HCT116 (cell line): ENCODE results near the gene SCARF2. TPM values are rescaled to one million over a fixed set of nuclear protein-coding genes. Genes with fewer than 3 reads are reported as not detected.
"Not testable (repeated sequence)": the region's sequence is repeated elsewhere in the genome, so short reads cannot be mapped to it uniquely, and the experiment has no call there.

ENCODE experiments used
- ATAC-seq: fragments of 200-7000 bp; cut with Tn5 transposase; 2 replicates; pipeline ENCODE4 v1.9.1; 2020; ENCODE audit warnings: mild to moderate bottlenecking, moderate library complexity
- BruUV-seq: library from RNA; stranded (reverse); fragments of 400-500 nt; replicated peaks from 2 replicates; lab custom pipeline; 2021; lab: Mats Ljungman, UMichigan
- CTCF ChIA-PET: fragments of 300-600 bp; sonication (Branson Sonifier 250); formaldehyde crosslinking; loops from one replicate; lab custom pipeline; 2021; ENCODE audit warnings: antibody characterized with exemption; lab: Charles Lee
- POLR2A ChIA-PET: fragments of 300-600, 350-600 bp; sonication (Branson Sonifier 250); formaldehyde crosslinking; loops from one replicate; lab custom pipeline; 2021; ENCODE audit warnings: antibody characterized with exemption; lab: Charles Lee
- RAD21 ChIA-PET, 2 experiments: fragments of 300-600 bp; sonication (Branson Sonifier 250); formaldehyde crosslinking; loops; one replicate each; lab custom pipeline; 2023; ENCODE audit warnings: low total read pairs in 2 of 2; ENCODE audit not compliant: uncharacterized antibody in 2 of 2, unreplicated experiment in 2 of 2, low non-redundant PET in 1 of 2; lab: Charles Lee
- DNase-seq: peaks from one replicate; pipeline ENCODE4 v3.0.0-alpha.2; 2010; ENCODE audit warnings: low read depth, low spot score
- H2AFZ ChIP-seq: fragments of 200-600 bp; shearing (Covaris generic), sonication (generic); 2 replicates; pipeline ENCODE4 v1.6.1; 2017; ENCODE audit warnings: low read depth, mixed run types, mixed read lengths, antibody characterized with exemption, low read length; ENCODE audit not compliant: poor library complexity, severe bottlenecking
- H3K27ac ChIP-seq: 2 replicates; pipeline ENCODE4 v1.5.1; 2012; ENCODE audit warnings: low read depth, low read length
- H3K27me3 ChIP-seq: fragments of 200-600 bp; sonication (generic); 2 replicates; pipeline ENCODE4 v1.6.1; 2016; ENCODE audit warnings: mixed run types, low read length, mixed read lengths; ENCODE audit not compliant: insufficient read depth
- H3K36me3 ChIP-seq, 2 experiments: fragments of 200-500 bp in 1 of 2; fragments of 200-600 bp in 1 of 2; sonication (Bioruptor generic) in 1 of 2; sonication (generic) in 1 of 2; 2 replicates each; pipeline versions ENCODE4 v1.5.1 to v1.6.1; 2014 to 2016; ENCODE audit warnings: low read length in 2 of 2, inconsistent platforms in 1 of 2, mixed read lengths in 1 of 2, mixed run types in 1 of 2; ENCODE audit not compliant: insufficient read depth in 2 of 2, control insufficient read depth in 1 of 2
- H3K4me1 ChIP-seq, 2 experiments: fragments of 200-600 bp in 1 of 2; sonication (generic) in 1 of 2; 2 replicates each; pipeline versions ENCODE4 v1.5.1 to v1.6.1; 2012 to 2017; ENCODE audit warnings: low read length in 2 of 2, inconsistent platforms in 1 of 2, mild to moderate bottlenecking in 1 of 2, mixed read lengths in 1 of 2, mixed run types in 1 of 2, moderate library complexity in 1 of 2; ENCODE audit not compliant: insufficient read depth in 2 of 2, control insufficient read depth in 1 of 2
- H3K4me2 ChIP-seq: fragments of 200-600 bp; sonication (generic); 2 replicates; pipeline ENCODE4 v1.6.1; 2017; ENCODE audit warnings: mixed run types, low read length, mixed read lengths
- H3K4me3 ChIP-seq, 2 experiments: fragments of 200-600 bp in 1 of 2; sonication (generic) in 1 of 2; replicated peaks in 1 of 2; 2 replicates each; pipeline ENCODE4 v1.5.1; 2011 to 2016; ENCODE audit warnings: low read length in 2 of 2, control low read depth in 1 of 2, low read depth in 1 of 2, mild to moderate bottlenecking in 1 of 2, mixed read lengths in 1 of 2, mixed run types in 1 of 2
- H3K79me2 ChIP-seq: fragments of 200-600 bp; sonication (generic); 2 replicates; pipeline ENCODE4 v1.6.1; 2017; ENCODE audit warnings: mild to moderate bottlenecking, mixed run types, low read length, moderate library complexity, mixed read lengths; ENCODE audit not compliant: insufficient read depth
- H3K9ac ChIP-seq: fragments of 200-600 bp; sonication (generic); 2 replicates; pipeline ENCODE4 v1.6.1; 2016; ENCODE audit warnings: low read length, mixed read lengths
- H3K9me2 ChIP-seq: fragments of 200-600 bp; sonication (generic), shearing (Covaris generic); 2 replicates; pipeline ENCODE4 v1.6.1; 2017; ENCODE audit warnings: mixed run types, mild to moderate bottlenecking, moderate library complexity; ENCODE audit not compliant: insufficient read depth
- H3K9me3 ChIP-seq, 2 experiments: fragments of 200-500 bp in 1 of 2; fragments of 200-600 bp in 1 of 2; sonication (Bioruptor generic) in 1 of 2; sonication (generic) in 1 of 2; 2 replicates each; pipeline ENCODE4 v1.6.1; 2014 to 2017; ENCODE audit warnings: low read length in 2 of 2, mixed read lengths in 2 of 2, inconsistent platforms in 1 of 2, low read depth in 1 of 2, mild to moderate bottlenecking in 1 of 2, mixed run types in 1 of 2, moderate library complexity in 1 of 2; ENCODE audit not compliant: control insufficient read depth in 1 of 2, insufficient read depth in 1 of 2
- H4K20me1 ChIP-seq: fragments of 200-600 bp; sonication (generic), shearing (Covaris generic); 2 replicates; pipeline ENCODE4 v1.6.1; 2017; ENCODE audit warnings: mixed run types, mild to moderate bottlenecking, moderate library complexity; ENCODE audit not compliant: insufficient read depth
- CBX3 ChIP-seq: IDR thresholded peaks from 2 replicates; pipeline ENCODE4 v1.6.1; 2012; ENCODE audit warnings: low read depth
- CEBPB ChIP-seq: IDR thresholded peaks from 2 replicates; pipeline ENCODE4 v1.6.1; 2012; ENCODE audit warnings: low read depth
- ELF1 ChIP-seq: IDR thresholded peaks from 2 replicates; pipeline ENCODE4 v1.6.1; 2012; ENCODE audit warnings: low read depth, borderline replicate concordance
- FOSL1 ChIP-seq: IDR thresholded peaks from 2 replicates; pipeline ENCODE4 v1.6.1; 2012; ENCODE audit warnings: low read depth
- JUND ChIP-seq: IDR thresholded peaks from 2 replicates; pipeline ENCODE4 v1.6.1; 2012
- POLR2AphosphoS5 ChIP-seq: IDR thresholded peaks from 2 replicates; pipeline ENCODE4 v1.6.1; 2011; ENCODE audit warnings: mild to moderate bottlenecking, low read depth, low read length, moderate library complexity
- RAD21 ChIP-seq: IDR thresholded peaks from 2 replicates; pipeline ENCODE4 v1.6.1; 2012; ENCODE audit warnings: low read depth, mild to moderate bottlenecking
- SP1 ChIP-seq: IDR thresholded peaks from 2 replicates; pipeline ENCODE4 v1.6.1; 2012; ENCODE audit warnings: low read depth
- SRF ChIP-seq: IDR thresholded peaks from 2 replicates; pipeline ENCODE4 v1.6.1; 2012; ENCODE audit warnings: low read depth
- TCF7L2 ChIP-seq: IDR thresholded peaks from 2 replicates; pipeline ENCODE4 v1.7.0; 2011; ENCODE audit warnings: borderline replicate concordance, inconsistent platforms; ENCODE audit not compliant: insufficient read depth, insufficient read length; ENCODE audit errors: extremely low read depth
- intact Hi-C: fragments of 100-400 bp; cut with micrococcal nuclease; formaldehyde crosslinking; loops from 2 replicates; pipeline ENCODE4 v1.10.0; 2022
- total RNA-seq: library from RNA; stranded (reverse); gene quantifications from one replicate; pipeline ENCODE4 v1.2.1, GENCODE V29; 2021; ENCODE audit not compliant: unreplicated experiment
- TF ChIP-seq, protein P1 (sequence below): IDR thresholded peaks from 2 replicates; pipeline ENCODE4 v1.6.1; 2012; ENCODE audit warnings: low read depth
- TF ChIP-seq, protein P2 (sequence below), 3 experiments: fragments of 200-600 bp in 1 of 3; sonication (generic) in 1 of 3; IDR thresholded peaks in 2 of 3; conservative IDR thresholded peaks in 1 of 3; 2 replicates each; pipeline ENCODE4 v1.5.1; 2012 to 2017; ENCODE audit warnings: low read depth in 2 of 3, low read length in 2 of 3, antibody characterized with exemption in 1 of 3, borderline replicate concordance in 1 of 3, control low read depth in 1 of 3, mild to moderate bottlenecking in 1 of 3, mixed read lengths in 1 of 3, mixed run types in 1 of 3, moderate library complexity in 1 of 3; ENCODE audit not compliant: insufficient read depth in 1 of 3

Gene SCARF2
- total RNA-seq, 1 experiment from 2014 or later, result 2.5 TPM

DNA sequence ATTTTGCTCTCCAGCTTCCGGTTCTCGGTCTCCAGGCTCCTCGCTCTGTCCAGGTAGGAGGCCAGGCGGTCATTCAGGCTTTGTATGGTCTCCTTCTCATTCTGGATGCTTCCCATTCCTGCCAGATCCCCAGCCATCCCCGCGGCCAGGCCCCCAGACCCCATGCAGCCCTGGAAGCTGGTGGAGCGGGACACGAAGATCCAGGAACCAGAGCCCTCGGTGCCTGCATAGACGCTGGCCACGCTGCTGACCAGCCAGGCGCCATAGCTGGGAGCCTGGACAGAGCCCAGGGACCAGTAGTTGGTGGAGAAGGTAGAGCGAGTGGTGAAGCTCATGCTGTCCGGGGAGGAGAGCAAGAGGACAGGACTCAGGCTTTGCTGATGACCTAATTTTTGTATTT is 46.1 kb upstream of the SCARF2 start:
- Histone ChIP-seq H3K4me2 (no peak overlapping the region), H3K27ac (no peak overlapping the region), H3K36me3 (no peaks in the 10 kb centered on the region), H2AFZ (no peak overlapping the region), H3K9me2 (no peaks in the 10 kb centered on the region), H4K20me1 (no peaks in the 10 kb centered on the region), H3K9ac (no peak overlapping the region), H3K9me3 (no peaks in the 10 kb centered on the region), H3K4me1 (no peaks in the 10 kb centered on the region), H3K79me2 (no peaks in the 10 kb centered on the region), H3K27me3 (no peaks in the 10 kb centered on the region), H3K4me3 (no peak overlapping the region)
- ATAC-seq (no peak), DNase-seq (no peak)
- RAD21 ChIA-PET, result no interaction called here
- intact Hi-C loops, result no loop called here
- TF ChIP-seq POLR2AphosphoS5 (no peak), CBX3 (no peak), SP1 (no peak), CEBPB (no peak), JUND (no peak), SRF (no peak), FOSL1 (no peak), ELF1 (no peak), RAD21 (no peak), TCF7L2 (no peak)
- TF ChIP-seq, protein P1, sequence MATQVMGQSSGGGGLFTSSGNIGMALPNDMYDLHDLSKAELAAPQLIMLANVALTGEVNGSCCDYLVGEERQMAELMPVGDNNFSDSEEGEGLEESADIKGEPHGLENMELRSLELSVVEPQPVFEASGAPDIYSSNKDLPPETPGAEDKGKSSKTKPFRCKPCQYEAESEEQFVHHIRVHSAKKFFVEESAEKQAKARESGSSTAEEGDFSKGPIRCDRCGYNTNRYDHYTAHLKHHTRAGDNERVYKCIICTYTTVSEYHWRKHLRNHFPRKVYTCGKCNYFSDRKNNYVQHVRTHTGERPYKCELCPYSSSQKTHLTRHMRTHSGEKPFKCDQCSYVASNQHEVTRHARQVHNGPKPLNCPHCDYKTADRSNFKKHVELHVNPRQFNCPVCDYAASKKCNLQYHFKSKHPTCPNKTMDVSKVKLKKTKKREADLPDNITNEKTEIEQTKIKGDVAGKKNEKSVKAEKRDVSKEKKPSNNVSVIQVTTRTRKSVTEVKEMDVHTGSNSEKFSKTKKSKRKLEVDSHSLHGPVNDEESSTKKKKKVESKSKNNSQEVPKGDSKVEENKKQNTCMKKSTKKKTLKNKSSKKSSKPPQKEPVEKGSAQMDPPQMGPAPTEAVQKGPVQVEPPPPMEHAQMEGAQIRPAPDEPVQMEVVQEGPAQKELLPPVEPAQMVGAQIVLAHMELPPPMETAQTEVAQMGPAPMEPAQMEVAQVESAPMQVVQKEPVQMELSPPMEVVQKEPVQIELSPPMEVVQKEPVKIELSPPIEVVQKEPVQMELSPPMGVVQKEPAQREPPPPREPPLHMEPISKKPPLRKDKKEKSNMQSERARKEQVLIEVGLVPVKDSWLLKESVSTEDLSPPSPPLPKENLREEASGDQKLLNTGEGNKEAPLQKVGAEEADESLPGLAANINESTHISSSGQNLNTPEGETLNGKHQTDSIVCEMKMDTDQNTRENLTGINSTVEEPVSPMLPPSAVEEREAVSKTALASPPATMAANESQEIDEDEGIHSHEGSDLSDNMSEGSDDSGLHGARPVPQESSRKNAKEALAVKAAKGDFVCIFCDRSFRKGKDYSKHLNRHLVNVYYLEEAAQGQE, result no peak
- TF ChIP-seq, protein P2, sequence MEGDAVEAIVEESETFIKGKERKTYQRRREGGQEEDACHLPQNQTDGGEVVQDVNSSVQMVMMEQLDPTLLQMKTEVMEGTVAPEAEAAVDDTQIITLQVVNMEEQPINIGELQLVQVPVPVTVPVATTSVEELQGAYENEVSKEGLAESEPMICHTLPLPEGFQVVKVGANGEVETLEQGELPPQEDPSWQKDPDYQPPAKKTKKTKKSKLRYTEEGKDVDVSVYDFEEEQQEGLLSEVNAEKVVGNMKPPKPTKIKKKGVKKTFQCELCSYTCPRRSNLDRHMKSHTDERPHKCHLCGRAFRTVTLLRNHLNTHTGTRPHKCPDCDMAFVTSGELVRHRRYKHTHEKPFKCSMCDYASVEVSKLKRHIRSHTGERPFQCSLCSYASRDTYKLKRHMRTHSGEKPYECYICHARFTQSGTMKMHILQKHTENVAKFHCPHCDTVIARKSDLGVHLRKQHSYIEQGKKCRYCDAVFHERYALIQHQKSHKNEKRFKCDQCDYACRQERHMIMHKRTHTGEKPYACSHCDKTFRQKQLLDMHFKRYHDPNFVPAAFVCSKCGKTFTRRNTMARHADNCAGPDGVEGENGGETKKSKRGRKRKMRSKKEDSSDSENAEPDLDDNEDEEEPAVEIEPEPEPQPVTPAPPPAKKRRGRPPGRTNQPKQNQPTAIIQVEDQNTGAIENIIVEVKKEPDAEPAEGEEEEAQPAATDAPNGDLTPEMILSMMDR (IDR thresholded peaks at IDR 0.05 in 2 of 3, conservative IDR thresholded peaks at IDR 0.05 in 1 of 3; ENCODE audit: borderline replicate concordance in 1 of 3, insufficient read depth in 1 of 3, low read depth in 2 of 3, low read length in 2 of 3), result no peak
- no TSS peak for BruUV-seq
- CTCF ChIA-PET, result no interaction called here
- POLR2A ChIA-PET, result no interaction called here

DNA sequence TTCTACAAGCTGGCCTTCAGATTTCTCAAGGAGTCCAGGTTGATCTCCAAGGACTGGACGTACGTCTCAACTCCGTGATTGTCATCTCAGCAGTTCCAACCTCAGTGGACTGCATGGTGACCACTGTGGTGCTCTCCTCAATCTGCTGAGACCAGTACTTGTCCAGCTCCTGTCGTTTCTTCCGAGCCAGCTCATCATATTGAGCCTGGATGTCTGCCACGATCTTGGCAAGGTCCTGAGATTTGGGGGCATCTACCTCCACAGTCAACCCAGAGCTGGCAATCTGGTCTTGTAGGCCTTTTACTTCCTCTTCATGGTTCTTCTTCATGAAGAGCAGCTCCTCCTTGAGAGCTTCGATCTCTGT is 45.5 kb upstream of the SCARF2 start:
- H4K20me1 ChIP-seq, H3K27me3 ChIP-seq, H3K9me2 ChIP-seq, H3K4me1 ChIP-seq, H3K27ac ChIP-seq, H3K4me3 ChIP-seq, H3K36me3 ChIP-seq, intact Hi-C loops, H2AFZ ChIP-seq, RAD21 ChIA-PET, H3K79me2 ChIP-seq, H3K9me3 ChIP-seq, DNase-seq, POLR2A ChIA-PET, H3K9ac ChIP-seq, BruUV-seq, ATAC-seq, H3K4me2 ChIP-seq: not testable (repeated sequence)
- CTCF ChIA-PET, result interaction anchor here (1.5 kb wide), 1 partner anchor 27 kb away, joined by 3 read pairs; no protein-coding TSS in a partner anchor
